K562 (cell line): ENCODE measurements around the gene GALNT12. TPM values are rescaled to one million over a fixed set of nuclear protein-coding genes. Genes with fewer than 3 reads are reported as not detected.

Source experiments
- BCL6 ChIP-seq: fragments of 250-450 bp; sonication (Bioruptor Pico); IDR thresholded peaks from 2 replicates; pipeline ENCODE4 v1.4.0; 2020
- CAMTA2 ChIP-seq: fragments of 250-450 bp; sonication (Bioruptor Pico); conservative IDR thresholded peaks from 2 replicates; pipeline ENCODE4 v1.5.1; 2022
- CBX5 ChIP-seq: IDR thresholded peaks from 2 replicates; pipeline ENCODE4 v1.6.1; 2014; ENCODE audit warnings: low read depth, borderline replicate concordance
- CHD4 ChIP-seq: fragments of 200-600 bp; sonication (generic); IDR thresholded peaks from 3 replicates; pipeline ENCODE4 v1.6.1; 2012; ENCODE audit warnings: low read depth, mild to moderate bottlenecking, mixed read lengths, low read length, inconsistent platforms; ENCODE audit not compliant: insufficient read depth, insufficient replicate concordance, poor library complexity, severe bottlenecking
- NBN ChIP-seq: fragments of 450-650 bp; IDR thresholded peaks from 2 replicates; pipeline ENCODE4 v1.6.1; 2016; ENCODE audit warnings: low read depth, mild to moderate bottlenecking
- NONO ChIP-seq, 2 experiments: fragments of 200-400 bp in 1 of 2; fragments of 450-650 bp in 1 of 2; formaldehyde crosslinking in 1 of 2; IDR thresholded peaks; 2 replicates each; pipeline ENCODE4 v1.6.1; 2017; ENCODE audit warnings: low read depth in 2 of 2, mild to moderate bottlenecking in 2 of 2, moderate library complexity in 2 of 2, low read length in 1 of 2
- PML ChIP-seq: IDR thresholded peaks from 2 replicates; pipeline ENCODE4 v1.6.1; 2012; ENCODE audit warnings: low read length, inconsistent platforms
- RB1 ChIP-seq: fragments of 450-650 bp; IDR thresholded peaks from 2 replicates; pipeline ENCODE4 v1.6.1; 2017; ENCODE audit warnings: low read depth, mild to moderate bottlenecking
- RHOXF2B ChIP-seq: fragments of 250-450 bp; sonication (Bioruptor Pico); conservative IDR thresholded peaks from 2 replicates; pipeline ENCODE4 v1.5.1; 2021
- SPI1 ChIP-seq: IDR thresholded peaks from 2 replicates; pipeline ENCODE4 v1.6.1; 2011; ENCODE audit warnings: low read depth, low read length, control low read depth, borderline replicate concordance
- TAF15 ChIP-seq: fragments of 200-400 bp; formaldehyde crosslinking; IDR thresholded peaks from 2 replicates; pipeline ENCODE4 v1.6.1; 2017; ENCODE audit warnings: mild to moderate bottlenecking, low read depth, low read length, moderate library complexity
- TCFL5 ChIP-seq: fragments of 250-450 bp; sonication (Bioruptor Pico); conservative IDR thresholded peaks from 2 replicates; pipeline ENCODE4 v1.6.1; 2021; ENCODE audit warnings: mild to moderate bottlenecking, moderate library complexity, matching md5 sums
- ZFPM2 ChIP-seq: fragments of 250-450 bp; sonication (Bioruptor Pico); IDR thresholded peaks from 2 replicates; pipeline ENCODE4 v1.5.1; 2022; ENCODE audit warnings: mild to moderate bottlenecking
- ZKSCAN3 ChIP-seq: fragments of 250-450 bp; sonication (Bioruptor Pico); IDR thresholded peaks from 2 replicates; pipeline ENCODE4 v1.4.0; 2020
- ZNF644 ChIP-seq: fragments of 200-800 bp; sonication (Bioruptor generic); IDR thresholded peaks from 2 replicates; pipeline ENCODE4 v1.6.1; 2016; ENCODE audit warnings: low read depth, missing genetic modification characterization, missing compliant biosample characterization
- ZNF76 ChIP-seq: fragments of 250-450 bp; sonication (Bioruptor Pico); IDR thresholded peaks from 2 replicates; pipeline ENCODE4 v1.4.0; 2020; ENCODE audit warnings: mild to moderate bottlenecking, moderate library complexity, borderline replicate concordance
- polyA plus RNA-seq, 8 experiments: library from polyadenylated mRNA; depleted of rRNA in 4 of 8; stranded (reverse) in 5 of 8; unstranded in 3 of 8; fragments of >200 nt; fragmentation: Nextera tagmentation in 2 of 8; fragmentation: Illumina TruSeq in 1 of 8; extraction: Ambion mirVana in 2 of 8; extraction: Trizol in 1 of 8; gene quantifications; 2 replicates each; pipeline versions ENCODE4 v1.2.1 to v1.2.3, GENCODE V29; 2011 to 2014; ENCODE audit warnings: inconsistent platforms in 1 of 8, missing spikeins in 1 of 8
- total RNA-seq, 7 experiments: library from RNA; depleted of rRNA in 6 of 7; stranded (reverse); fragments of >200 nt in 6 of 7; fragmentation: Illumina TruSeq in 2 of 7; extraction: Trizol in 2 of 7; gene quantifications; 2 replicates each; pipeline versions ENCODE4 v1.2.1 to v1.2.3, GENCODE V29; 2011 to 2021; ENCODE audit warnings: low replicate concordance in 1 of 7
- TF ChIP-seq, protein P1 (sequence below): sonication (generic); formaldehyde crosslinking; IDR thresholded peaks from 2 replicates; pipeline ENCODE4 v1.8.0; 2022; ENCODE audit warnings: missing genetic modification reagents, mild to moderate bottlenecking, borderline replicate concordance
- TF ChIP-seq, protein P2 (sequence below): sonication (generic); formaldehyde crosslinking; IDR thresholded peaks from 2 replicates; pipeline ENCODE4 v1.8.0; 2022; ENCODE audit warnings: mild to moderate bottlenecking, missing genetic modification reagents
- TF ChIP-seq, protein P3 (sequence below): sonication (generic); formaldehyde crosslinking; IDR thresholded peaks from 2 replicates; pipeline ENCODE4 v1.8.1; 2023; ENCODE audit warnings: mild to moderate bottlenecking, missing genetic modification reagents

GALNT12 gene
- total and polyA plus RNA-seq, 9 of the 15 experiments (the other 6 are each of a cell fraction or from before 2014, with no cell fraction given) = 29.7 to 82.9 (median 44.2) TPM

DNA sequence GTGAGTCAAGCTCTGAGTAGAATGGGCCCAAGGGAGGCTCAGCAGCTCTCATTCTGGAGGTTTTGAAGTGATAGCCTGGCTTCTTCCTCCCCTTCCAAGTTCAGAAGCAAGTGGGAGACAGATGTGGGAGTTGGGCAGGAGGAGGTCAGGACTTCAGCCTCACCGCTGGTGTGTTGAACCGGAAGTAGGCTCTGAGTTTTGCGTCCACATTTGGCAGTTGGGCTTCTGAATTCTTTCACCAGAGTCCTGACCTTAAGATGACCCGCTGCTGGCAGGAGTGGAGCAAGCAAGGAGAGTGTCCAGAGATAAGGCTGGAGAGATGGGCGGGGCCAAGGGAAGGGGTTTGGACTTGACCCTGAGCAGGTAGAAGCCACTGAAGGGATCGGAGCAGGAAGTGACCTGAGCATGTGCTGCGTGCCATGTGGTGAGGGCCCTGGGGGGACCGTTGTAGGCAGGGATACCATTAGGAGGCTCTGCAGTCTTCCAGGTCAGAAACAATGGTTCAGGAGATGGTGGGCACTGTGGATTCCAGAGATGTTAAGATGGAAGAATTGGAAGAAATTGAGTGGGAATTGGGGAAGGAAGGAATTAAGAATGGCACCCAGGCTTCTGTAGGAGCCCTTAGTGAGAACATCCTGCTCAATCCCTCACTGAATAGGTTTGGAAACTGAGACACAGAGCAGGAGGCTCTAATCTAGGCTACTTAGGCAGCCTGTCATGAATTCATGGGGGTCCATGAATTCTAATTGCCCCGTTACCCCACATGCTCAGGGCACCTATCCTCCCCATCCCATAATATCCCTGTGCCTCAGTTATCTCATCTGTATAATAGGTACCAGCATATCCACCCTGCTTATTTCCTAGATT, 25.9 kb downstream of the GALNT12 start (continued):
- TF ChIP-seq ZNF644 (tag) (peak; percentile 59; the same call in 1 of the 2 replicates), RB1 (no peak; the same call in 1 of the 2 replicates), CBX5 (no peak), TAF15 (no peak), TCFL5 (CRISPR knock-in tag) (no peak), SPI1 (peak; percentile 68; the same call in 1 of the 2 replicates), NBN (peak; percentile 76), CAMTA2 (no peak), CHD4 (no peak), NONO (IDR thresholded peaks at IDR 0.05; ENCODE audit: low read depth in 2 of 2, low read length in 1 of 2) (no peak), PML (no peak), ZFPM2 (peak; percentile 80; the same call in 1 of the 2 replicates), RHOXF2B (CRISPR knock-in tag) (no peak), ZKSCAN3 (CRISPR knock-in tag) (no peak), ZNF76 (0 out of 2 replicates have a peak, but pooled peaks have one; percentile 41), BCL6 (0 out of 2 replicates have a peak, but pooled peaks have one; percentile 19)
- TF ChIP-seq, protein P1, sequence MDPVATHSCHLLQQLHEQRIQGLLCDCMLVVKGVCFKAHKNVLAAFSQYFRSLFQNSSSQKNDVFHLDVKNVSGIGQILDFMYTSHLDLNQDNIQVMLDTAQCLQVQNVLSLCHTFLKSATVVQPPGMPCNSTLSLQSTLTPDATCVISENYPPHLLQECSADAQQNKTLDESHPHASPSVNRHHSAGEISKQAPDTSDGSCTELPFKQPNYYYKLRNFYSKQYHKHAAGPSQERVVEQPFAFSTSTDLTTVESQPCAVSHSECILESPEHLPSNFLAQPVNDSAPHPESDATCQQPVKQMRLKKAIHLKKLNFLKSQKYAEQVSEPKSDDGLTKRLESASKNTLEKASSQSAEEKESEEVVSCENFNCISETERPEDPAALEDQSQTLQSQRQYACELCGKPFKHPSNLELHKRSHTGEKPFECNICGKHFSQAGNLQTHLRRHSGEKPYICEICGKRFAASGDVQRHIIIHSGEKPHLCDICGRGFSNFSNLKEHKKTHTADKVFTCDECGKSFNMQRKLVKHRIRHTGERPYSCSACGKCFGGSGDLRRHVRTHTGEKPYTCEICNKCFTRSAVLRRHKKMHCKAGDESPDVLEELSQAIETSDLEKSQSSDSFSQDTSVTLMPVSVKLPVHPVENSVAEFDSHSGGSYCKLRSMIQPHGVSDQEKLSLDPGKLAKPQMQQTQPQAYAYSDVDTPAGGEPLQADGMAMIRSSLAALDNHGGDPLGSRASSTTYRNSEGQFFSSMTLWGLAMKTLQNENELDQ (CRISPR knock-in tag) = no peak
- TF ChIP-seq, protein P2, sequence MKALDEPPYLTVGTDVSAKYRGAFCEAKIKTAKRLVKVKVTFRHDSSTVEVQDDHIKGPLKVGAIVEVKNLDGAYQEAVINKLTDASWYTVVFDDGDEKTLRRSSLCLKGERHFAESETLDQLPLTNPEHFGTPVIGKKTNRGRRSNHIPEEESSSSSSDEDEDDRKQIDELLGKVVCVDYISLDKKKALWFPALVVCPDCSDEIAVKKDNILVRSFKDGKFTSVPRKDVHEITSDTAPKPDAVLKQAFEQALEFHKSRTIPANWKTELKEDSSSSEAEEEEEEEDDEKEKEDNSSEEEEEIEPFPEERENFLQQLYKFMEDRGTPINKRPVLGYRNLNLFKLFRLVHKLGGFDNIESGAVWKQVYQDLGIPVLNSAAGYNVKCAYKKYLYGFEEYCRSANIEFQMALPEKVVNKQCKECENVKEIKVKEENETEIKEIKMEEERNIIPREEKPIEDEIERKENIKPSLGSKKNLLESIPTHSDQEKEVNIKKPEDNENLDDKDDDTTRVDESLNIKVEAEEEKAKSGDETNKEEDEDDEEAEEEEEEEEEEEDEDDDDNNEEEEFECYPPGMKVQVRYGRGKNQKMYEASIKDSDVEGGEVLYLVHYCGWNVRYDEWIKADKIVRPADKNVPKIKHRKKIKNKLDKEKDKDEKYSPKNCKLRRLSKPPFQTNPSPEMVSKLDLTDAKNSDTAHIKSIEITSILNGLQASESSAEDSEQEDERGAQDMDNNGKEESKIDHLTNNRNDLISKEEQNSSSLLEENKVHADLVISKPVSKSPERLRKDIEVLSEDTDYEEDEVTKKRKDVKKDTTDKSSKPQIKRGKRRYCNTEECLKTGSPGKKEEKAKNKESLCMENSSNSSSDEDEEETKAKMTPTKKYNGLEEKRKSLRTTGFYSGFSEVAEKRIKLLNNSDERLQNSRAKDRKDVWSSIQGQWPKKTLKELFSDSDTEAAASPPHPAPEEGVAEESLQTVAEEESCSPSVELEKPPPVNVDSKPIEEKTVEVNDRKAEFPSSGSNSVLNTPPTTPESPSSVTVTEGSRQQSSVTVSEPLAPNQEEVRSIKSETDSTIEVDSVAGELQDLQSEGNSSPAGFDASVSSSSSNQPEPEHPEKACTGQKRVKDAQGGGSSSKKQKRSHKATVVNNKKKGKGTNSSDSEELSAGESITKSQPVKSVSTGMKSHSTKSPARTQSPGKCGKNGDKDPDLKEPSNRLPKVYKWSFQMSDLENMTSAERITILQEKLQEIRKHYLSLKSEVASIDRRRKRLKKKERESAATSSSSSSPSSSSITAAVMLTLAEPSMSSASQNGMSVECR (CRISPR knock-in tag) = 0 out of 2 replicates have a peak, but pooled peaks have one; percentile 29
- TF ChIP-seq, protein P3, sequence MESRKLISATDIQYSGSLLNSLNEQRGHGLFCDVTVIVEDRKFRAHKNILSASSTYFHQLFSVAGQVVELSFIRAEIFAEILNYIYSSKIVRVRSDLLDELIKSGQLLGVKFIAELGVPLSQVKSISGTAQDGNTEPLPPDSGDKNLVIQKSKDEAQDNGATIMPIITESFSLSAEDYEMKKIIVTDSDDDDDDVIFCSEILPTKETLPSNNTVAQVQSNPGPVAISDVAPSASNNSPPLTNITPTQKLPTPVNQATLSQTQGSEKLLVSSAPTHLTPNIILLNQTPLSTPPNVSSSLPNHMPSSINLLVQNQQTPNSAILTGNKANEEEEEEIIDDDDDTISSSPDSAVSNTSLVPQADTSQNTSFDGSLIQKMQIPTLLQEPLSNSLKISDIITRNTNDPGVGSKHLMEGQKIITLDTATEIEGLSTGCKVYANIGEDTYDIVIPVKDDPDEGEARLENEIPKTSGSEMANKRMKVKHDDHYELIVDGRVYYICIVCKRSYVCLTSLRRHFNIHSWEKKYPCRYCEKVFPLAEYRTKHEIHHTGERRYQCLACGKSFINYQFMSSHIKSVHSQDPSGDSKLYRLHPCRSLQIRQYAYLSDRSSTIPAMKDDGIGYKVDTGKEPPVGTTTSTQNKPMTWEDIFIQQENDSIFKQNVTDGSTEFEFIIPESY = peak; percentile 67
